GM19238 (cell line): ENCODE results near the gene STEEP1.
A peak's percentile ranks its signal among the peaks of the same experiment; 100 is the strongest.

Experiments
- DNase-seq: peaks from one replicate; pipeline ENCODE4 v3.0.0; 2011; ENCODE audit warnings: low spot score; ENCODE audit not compliant: insufficient read length

Gene STEEP1

GRCh38 chrX:119565107-119565663 lies at the start of gene STEEP1:
STEEP1 (minus strand) TSS chrX:119565409; CDS start chrX:119565355, 54 bp downstream.
- peak; percentile 69 for DNase-seq

- DNase-seq = no peak
Measured at GRCh38 chrX:119614776-119615175, 49.6 kb upstream of the STEEP1 start.

GRCh38 chrX:119607018-119607389 lies 41.8 kb upstream of the STEEP1 start:
- no peak for DNase-seq

- DNase-seq = peak; percentile 58
Measured at GRCh38 chrX:119606280-119607017, 41.2 kb upstream of the STEEP1 start, which contains the start of gene NKRF. NKRF (minus strand) TSS chrX:119606424.

GRCh38 chrX:119605464-119606279 lies 40.5 kb upstream of the STEEP1 start:
- DNase-seq = no peak

- no peak for DNase-seq
Measured at GRCh38 chrX:119604766-119605463, 39.7 kb upstream of the STEEP1 start.

- no peak for DNase-seq
Measured at GRCh38 chrX:119602701-119603255, 37.6 kb upstream of the STEEP1 start.

- DNase-seq = no peak
Measured at GRCh38 chrX:119589810-119590209, 24.6 kb upstream of the STEEP1 start.

GRCh38 chrX:119583431-119584059 lies 18.3 kb upstream of the STEEP1 start:
- no peak for DNase-seq

- no peak for DNase-seq
Measured at GRCh38 chrX:119579414-119579813, 14.2 kb upstream of the STEEP1 start.

- DNase-seq = peak; percentile 81
Measured at GRCh38 chrX:119574394-119575266, 9.4 kb upstream of the STEEP1 start, which contains the start of gene UBE2A. UBE2A (plus strand) TSS chrX:119574563; CDS start chrX:119574712, 149 bp downstream.

- no peak for DNase-seq
Measured at GRCh38 chrX:119573840-119574393, 8.7 kb upstream of the STEEP1 start.

GRCh38 chrX:119573222-119573621 lies 8.0 kb upstream of the STEEP1 start:
- no peak for DNase-seq

- DNase-seq = no peak
Measured at GRCh38 chrX:119570351-119570835, 5.2 kb upstream of the STEEP1 start.

GRCh38 chrX:119552508-119552907 lies 12.7 kb downstream of the STEEP1 start:
- no peak for DNase-seq

GRCh38 chrX:119549327-119550016 lies 15.7 kb downstream of the STEEP1 start:
- no peak for DNase-seq

GRCh38 chrX:119541188-119541587 lies 24.0 kb downstream of the STEEP1 start:
- no peak for DNase-seq

GRCh38 chrX:119539872-119540271 lies 25.3 kb downstream of the STEEP1 start:
- no peak for DNase-seq

GRCh38 chrX:119537487-119537886 lies 27.7 kb downstream of the STEEP1 start:
- DNase-seq = no peak
